Left ventricle myocardium inferior (tissue), 1 donor: ENCODE measurements around the gene MAPK10. TPM values are rescaled to one million over a fixed set of nuclear protein-coding genes. Genes with fewer than 3 reads are reported as not detected.

Experiments
- DNase-seq: peaks from one replicate; pipeline ENCODE4 v3.0.0-alpha.2; 2020
- H3K27ac ChIP-seq: fragments of 200-600 bp; replicated peaks from 2 replicates; pipeline ENCODE4 v1.8.0; 2021
- H3K27me3 ChIP-seq: fragments of 200-600 bp; 2 replicates; pipeline ENCODE4 v1.8.0; 2021; ENCODE audit warnings: low read depth
- H3K36me3 ChIP-seq: fragments of 200-600 bp; 2 replicates; pipeline ENCODE4 v1.8.0; 2021
- H3K4me1 ChIP-seq: fragments of 200-600 bp; 2 replicates; pipeline ENCODE4 v1.8.0; 2021
- H3K4me3 ChIP-seq: fragments of 200-600 bp; 2 replicates; pipeline ENCODE4 v1.8.0; 2021; ENCODE audit warnings: mild to moderate bottlenecking, moderate library complexity
- H3K9me3 ChIP-seq: fragments of 200-600 bp; replicated peaks from 2 replicates; pipeline ENCODE4 v1.8.0; 2021
- intact Hi-C: fragments of 100-400 bp; cut with micrococcal nuclease; formaldehyde crosslinking; loops from one replicate; pipeline ENCODE4 v1.11.0; 2022
- total RNA-seq: library from RNA; stranded (reverse); fragmentation: NEBNext Ultra II Directional; extraction: Animal tissue kit (Norgen Biotek cat#: 25700); gene quantifications from one replicate; pipeline ENCODE4 v1.2.1, GENCODE V29; 2021
- TF ChIP-seq, protein P1 (sequence below): fragments of 200-600 bp; IDR thresholded peaks from 2 replicates; pipeline ENCODE4 v1.8.0; 2021; ENCODE audit warnings: antibody characterized with exemption, mild to moderate bottlenecking, borderline replicate concordance
- donor health status: DM: no; HTN: yes; CAD: no; lungs with severe emphysema.

Gene MAPK10
- total RNA-seq, 1 donor from 2014 or later: 4.0 TPM

DNA sequence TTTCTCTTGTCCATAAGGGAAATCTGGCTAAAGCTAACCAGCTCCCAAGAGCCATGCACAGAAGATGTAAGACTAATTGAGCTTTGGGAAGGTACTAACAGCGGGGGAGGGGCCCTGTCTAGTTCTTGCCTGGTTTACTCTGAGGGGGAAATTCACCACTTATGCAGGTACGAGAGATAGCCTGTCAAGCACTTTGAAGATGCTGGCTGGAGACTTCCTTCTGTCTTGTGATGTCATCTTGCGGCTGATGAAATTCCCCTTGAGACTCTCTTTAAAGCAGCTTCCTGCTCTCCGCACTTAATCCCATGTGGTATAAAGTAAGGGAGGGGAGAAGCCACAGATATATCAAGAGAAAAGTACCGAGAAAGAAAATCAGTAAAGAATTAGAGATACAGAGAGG lies 345.3 kb downstream of the MAPK10 start:
- no peak for DNase-seq
- intact Hi-C loops: no loop called here
- TF ChIP-seq, protein P1, sequence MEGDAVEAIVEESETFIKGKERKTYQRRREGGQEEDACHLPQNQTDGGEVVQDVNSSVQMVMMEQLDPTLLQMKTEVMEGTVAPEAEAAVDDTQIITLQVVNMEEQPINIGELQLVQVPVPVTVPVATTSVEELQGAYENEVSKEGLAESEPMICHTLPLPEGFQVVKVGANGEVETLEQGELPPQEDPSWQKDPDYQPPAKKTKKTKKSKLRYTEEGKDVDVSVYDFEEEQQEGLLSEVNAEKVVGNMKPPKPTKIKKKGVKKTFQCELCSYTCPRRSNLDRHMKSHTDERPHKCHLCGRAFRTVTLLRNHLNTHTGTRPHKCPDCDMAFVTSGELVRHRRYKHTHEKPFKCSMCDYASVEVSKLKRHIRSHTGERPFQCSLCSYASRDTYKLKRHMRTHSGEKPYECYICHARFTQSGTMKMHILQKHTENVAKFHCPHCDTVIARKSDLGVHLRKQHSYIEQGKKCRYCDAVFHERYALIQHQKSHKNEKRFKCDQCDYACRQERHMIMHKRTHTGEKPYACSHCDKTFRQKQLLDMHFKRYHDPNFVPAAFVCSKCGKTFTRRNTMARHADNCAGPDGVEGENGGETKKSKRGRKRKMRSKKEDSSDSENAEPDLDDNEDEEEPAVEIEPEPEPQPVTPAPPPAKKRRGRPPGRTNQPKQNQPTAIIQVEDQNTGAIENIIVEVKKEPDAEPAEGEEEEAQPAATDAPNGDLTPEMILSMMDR: no peak

GRCh38 chr4:86013621-86014020 lies 346.2 kb downstream of the MAPK10 start:
- TF ChIP-seq, protein P1: no peak
- Histone ChIP-seq H3K27me3 (no peaks in the 10 kb centered on the region), H3K4me3 (no peak overlapping the region), H3K36me3 (no peaks in the 10 kb centered on the region), H3K27ac (no peak overlapping the region), H3K9me3 (no peaks in the 10 kb centered on the region), H3K4me1 (peaks cover 25% of the 10 kb centered on the region)
- intact Hi-C loops: no loop called here
- no peak for DNase-seq

More for the DNA sequence above, 345.3 kb downstream of the MAPK10 start:
- Histone ChIP-seq H3K36me3 (no peaks in the 10 kb centered on the region), H3K4me1 (peaks cover 25% of the 10 kb centered on the region), H3K9me3 (no peaks in the 10 kb centered on the region), H3K27me3 (no peaks in the 10 kb centered on the region), H3K4me3 (no peak overlapping the region), H3K27ac (no peak overlapping the region)

DNA sequence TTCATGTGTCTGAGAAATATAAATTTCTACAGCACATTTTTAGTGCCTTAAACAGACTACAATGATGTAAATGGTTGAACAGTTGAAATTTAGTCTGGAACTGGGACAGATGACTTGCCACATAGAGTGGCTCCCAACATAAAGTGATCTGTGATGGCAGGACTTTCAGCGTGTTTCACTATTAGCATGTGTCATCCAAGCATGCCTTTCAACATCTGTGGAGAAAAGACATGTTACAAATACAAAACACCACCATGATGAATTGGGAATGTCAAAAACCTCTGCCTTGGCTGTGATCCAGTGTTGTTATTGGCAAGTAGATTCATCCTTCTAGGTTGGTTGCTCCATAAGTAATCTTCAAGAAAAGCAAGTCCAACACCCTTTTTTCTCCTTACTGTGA lies 348.7 kb downstream of the MAPK10 start:
- TF ChIP-seq, protein P1: no peak
- Histone ChIP-seq H3K27me3 (no peaks in the 10 kb centered on the region), H3K9me3 (no peaks in the 10 kb centered on the region), H3K4me3 (no peak overlapping the region), H3K27ac (no peak overlapping the region), H3K4me1 (peaks cover 25% of the 10 kb centered on the region), H3K36me3 (no peaks in the 10 kb centered on the region)
- no peak for DNase-seq
- intact Hi-C loops: no loop called here

DNA sequence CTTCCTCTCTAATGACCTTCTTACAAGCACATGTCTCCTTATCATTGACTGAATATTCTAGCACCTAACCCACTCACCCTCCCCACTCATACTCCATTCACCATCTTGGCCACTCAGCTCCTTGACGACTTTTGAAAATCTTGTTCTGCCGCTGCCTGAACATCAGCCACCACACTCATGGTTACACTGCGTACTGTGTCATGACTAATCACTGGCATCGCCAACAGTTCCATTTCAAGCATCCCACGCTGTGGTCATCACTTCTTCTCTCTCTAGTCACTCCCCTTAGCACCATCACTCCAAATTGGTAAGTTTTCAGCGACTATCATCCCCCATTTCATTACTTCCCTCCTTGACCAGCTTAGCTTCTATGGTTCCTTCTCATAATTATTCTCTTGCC lies 352.8 kb downstream of the MAPK10 start:
- intact Hi-C loops: no loop called here
- TF ChIP-seq, protein P1: no peak
- Histone ChIP-seq H3K27me3 (no peaks in the 10 kb centered on the region), H3K4me1 (peaks cover 11% of the 10 kb centered on the region), H3K27ac (no peak overlapping the region), H3K4me3 (no peak overlapping the region), H3K36me3 (no peaks in the 10 kb centered on the region), H3K9me3 (no peaks in the 10 kb centered on the region)
- DNase-seq: no peak

GRCh38 chr4:86006057-86006456 lies 353.8 kb downstream of the MAPK10 start:
- DNase-seq: no peak
- Histone ChIP-seq H3K4me1 (peaks cover 2% of the 10 kb centered on the region), H3K4me3 (no peak overlapping the region), H3K9me3 (no peaks in the 10 kb centered on the region), H3K27me3 (no peaks in the 10 kb centered on the region), H3K36me3 (no peaks in the 10 kb centered on the region), H3K27ac (no peak overlapping the region)
- TF ChIP-seq, protein P1: no peak
- intact Hi-C loops: no loop called here

GRCh38 chr4:86004030-86004429 lies 355.8 kb downstream of the MAPK10 start:
- TF ChIP-seq, protein P1: no peak
- no peak for DNase-seq
- intact Hi-C loops: no loop called here
- H3K4me1 ChIP-seq: no peaks in the 10 kb centered on the region
- H3K27me3 ChIP-seq: no peaks in the 10 kb centered on the region
- no peak overlapping the region for H3K4me3 ChIP-seq
- no peaks in the 10 kb centered on the region for H3K36me3 ChIP-seq
- no peaks in the 10 kb centered on the region for H3K9me3 ChIP-seq
- no peak overlapping the region for H3K27ac ChIP-seq
